Measurements from ENCODE around the gene COLEC12. TPM values are rescaled to one million over a fixed set of nuclear protein-coding genes. Genes with fewer than 3 reads are reported as not detected.
A peak's percentile ranks its signal among the peaks of the same experiment; 100 is the strongest.

The COLEC12 gene
- total RNA-seq, 1 donor from 2014 or later, result 70.0 TPM

- H3K4me3 Mint-ChIP-seq, result no peak overlapping the region
- DNase-seq (ENCODE audit: low spot score in 2 of 2, unreplicated experiment in 2 of 2), result no peak
- peaks cover 37% of the 10 kb centered on the region for H3K4me1 Mint-ChIP-seq
- peaks cover 19% of the 10 kb centered on the region for H3K36me3 Mint-ChIP-seq
- TF ChIP-seq CTCF (IDR thresholded peaks at IDR 0.05; ENCODE audit: unreplicated experiment), result no peak
- peaks cover 4% of the 10 kb centered on the region for H3K9me3 Mint-ChIP-seq
- H3K27ac Mint-ChIP-seq, result peak overlapping the region; percentile 29
- H3K27me3 Mint-ChIP-seq (ENCODE audit: low read depth), result no peaks in the 10 kb centered on the region
Observed at GRCh38 chr18:355678-356077, 144.8 kb downstream of the COLEC12 start.

- no peak for DNase-seq (ENCODE audit: low spot score in 2 of 2, unreplicated experiment in 2 of 2)
- peak overlapping the region; percentile 9 for H3K4me3 Mint-ChIP-seq
- H3K27ac Mint-ChIP-seq, result peak overlapping the region; percentile 85
- peaks cover 4% of the 10 kb centered on the region for H3K9me3 Mint-ChIP-seq
- no peaks in the 10 kb centered on the region for H3K27me3 Mint-ChIP-seq (ENCODE audit: low read depth)
- no peak for TF ChIP-seq CTCF (IDR thresholded peaks at IDR 0.05; ENCODE audit: unreplicated experiment)
- peaks cover 37% of the 10 kb centered on the region for H3K4me1 Mint-ChIP-seq
- peaks cover 27% of the 10 kb centered on the region for H3K36me3 Mint-ChIP-seq
Observed at GRCh38 chr18:354471-354870, 146.0 kb downstream of the COLEC12 start.

- Mint-ChIP-seq H3K4me3 (no peak overlapping the region), H3K9me3 (peaks cover 4% of the 10 kb centered on the region), H3K4me1 (peaks cover 37% of the 10 kb centered on the region), H3K36me3 (peaks cover 29% of the 10 kb centered on the region), H3K27me3 (ENCODE audit: low read depth) (no peaks in the 10 kb centered on the region), H3K27ac (peak overlapping the region; percentile 85)
- no peak for TF ChIP-seq CTCF (IDR thresholded peaks at IDR 0.05; ENCODE audit: unreplicated experiment)
- DNase-seq (ENCODE audit: low spot score in 2 of 2, unreplicated experiment in 2 of 2), result no peak
Observed at GRCh38 chr18:354003-354402, 146.5 kb downstream of the COLEC12 start.

GRCh38 chr18:352438-352837, 148.1 kb downstream of the COLEC12 start:
- Mint-ChIP-seq H3K9me3 (peaks cover 4% of the 10 kb centered on the region), H3K27me3 (ENCODE audit: low read depth) (no peaks in the 10 kb centered on the region), H3K27ac (no peak overlapping the region), H3K4me1 (peaks cover 37% of the 10 kb centered on the region), H3K4me3 (no peak overlapping the region), H3K36me3 (peaks cover 38% of the 10 kb centered on the region)
- DNase-seq (ENCODE audit: low spot score in 2 of 2, unreplicated experiment in 2 of 2), result no peak
- TF ChIP-seq CTCF (IDR thresholded peaks at IDR 0.05; ENCODE audit: unreplicated experiment), result no peak

- no peaks in the 10 kb centered on the region for H3K27me3 Mint-ChIP-seq (ENCODE audit: low read depth)
- DNase-seq (ENCODE audit: low spot score in 2 of 2, unreplicated experiment in 2 of 2), result no peak
- no peak for TF ChIP-seq CTCF (IDR thresholded peaks at IDR 0.05; ENCODE audit: unreplicated experiment)
- H3K4me1 Mint-ChIP-seq, result peaks cover 30% of the 10 kb centered on the region
- H3K9me3 Mint-ChIP-seq, result peaks cover 17% of the 10 kb centered on the region
- no peak overlapping the region for H3K27ac Mint-ChIP-seq
- H3K36me3 Mint-ChIP-seq, result peaks cover 50% of the 10 kb centered on the region
- no peak overlapping the region for H3K4me3 Mint-ChIP-seq
Observed at GRCh38 chr18:350953-351572, 149.4 kb downstream of the COLEC12 start.

Data from mesothelial cell of epicardium (in vitro differentiated cells).